ENCODE data around the gene MTERF4. TPM values are rescaled to one million over a fixed set of nuclear protein-coding genes. Genes with fewer than 3 reads are reported as not detected.

Gene MTERF4
- total and polyA plus RNA-seq, 2 of the 4 experiments (the other 2 are of a cell fraction), result 26.6 to 33.3 TPM

GRCh38 chr2:241088791-241089732 is 13.0 kb downstream of the MTERF4 start:
- no peaks in the 10 kb centered on the region for H3K27me3 ChIP-seq (ENCODE audit: control insufficient read depth, insufficient read depth, low read length)
- H4K8ac ChIP-seq (ENCODE audit: low read depth in 2 of 2, low read length in 2 of 2), result no peak overlapping the region
- H3K4me1 ChIP-seq (ENCODE audit: control insufficient read depth, insufficient read depth, low read length), result no peaks in the 10 kb centered on the region
- H3K9ac ChIP-seq (ENCODE audit: low read depth, low read length), result no peak overlapping the region
- no peak overlapping the region for H2BK120ac ChIP-seq (ENCODE audit: low read depth, low read length)
- H4K20me1 ChIP-seq (ENCODE audit: insufficient read depth, low read length), result 0 out of 2 replicates have a peak, but pooled peaks cover 2% of the 10 kb centered on the region
- dilution Hi-C loops (cut with HindIII; ENCODE audit: low sequenced_read_pairs, unreplicated experiment) (no loop called here), in situ Hi-C loops (cut with MboI; ENCODE audit: low sequenced_read_pairs) (no loop called here), intact Hi-C loops (cut with micrococcal nuclease) (no loop called here)
- no peak overlapping the region for H4K91ac ChIP-seq (ENCODE audit: insufficient read depth, low read depth, low read length)
- H2AK9ac ChIP-seq (replicated peaks; ENCODE audit: low read depth, low read length, poor library complexity), result no peak overlapping the region
- no peak overlapping the region for H3K23ac ChIP-seq (ENCODE audit: low read depth, low read length)
- ChIA-PET POLR2A (ENCODE audit: unreplicated experiment) (no interaction called here), CTCF (no interaction called here)
- H3K4ac ChIP-seq (ENCODE audit: low read depth, low read length), result no peak overlapping the region
- DNase-seq (no peak), ATAC-seq (ENCODE audit: low read depth) (no peak)
- H3K27ac ChIP-seq (ENCODE audit: insufficient read depth, low read length), result no peak overlapping the region
- no peak overlapping the region for H3K4me2 ChIP-seq (ENCODE audit: low read depth, low read length)
- no peak overlapping the region for H3K56ac ChIP-seq (ENCODE audit: extremely low read depth, insufficient read depth, low read length)
- 87% methylated on average over 6 of the region's 20 CpGs; no CpG with 5 or more reads in 1 of the 2 experiments for WGBS, 2 experiments (ENCODE audit: extremely low coverage in 2 of 2, insufficient read length in 1 of 2)
- H3K36me3 ChIP-seq (ENCODE audit: control insufficient read depth, insufficient read depth, low read length), result peaks cover 53% of the 10 kb centered on the region
- no peak overlapping the region for H3K14ac ChIP-seq (replicated peaks; ENCODE audit: low read depth, low read length)
- no peak overlapping the region for H3K18ac ChIP-seq (ENCODE audit: low read depth, low read length)
- no peak overlapping the region for H2AK5ac ChIP-seq (ENCODE audit: low read depth, low read length)
- H3K9me1 ChIP-seq (ENCODE audit: insufficient read depth, low read length), result no peaks in the 10 kb centered on the region
- no peak overlapping the region for H2BK15ac ChIP-seq (ENCODE audit: low read depth, low read length)
- no peak overlapping the region for H3K4me3 ChIP-seq (ENCODE audit: insufficient read depth, low read depth, low read length)
- peaks cover 0 to 6% of the 10 kb centered on the region in 2 experiments; a peak in 3 of 4 replicates for H3K79me1 ChIP-seq (ENCODE audit: low read depth in 1 of 2, low read length in 2 of 2)
- no peak overlapping the region for H2BK5ac ChIP-seq (ENCODE audit: low read depth, low read length, poor library complexity, severe bottlenecking)
- H4K5ac ChIP-seq (ENCODE audit: low read depth, low read length), result no peak overlapping the region
- no peak overlapping the region for H2BK20ac ChIP-seq (ENCODE audit: low read depth, low read length)
- no TSS peak for BruUV-seq (replicated peaks)
- no peaks in the 10 kb centered on the region for H3K9me3 ChIP-seq (ENCODE audit: control insufficient read depth, insufficient read depth, low read length)
- no peak overlapping the region for H2AFZ ChIP-seq (replicated peaks; ENCODE audit: low read length, poor library complexity)
- TF ChIP-seq NFE2L2 (IDR thresholded peaks at IDR 0.05; ENCODE audit: low read depth, low read length) (no peak), RFX5 (IDR thresholded peaks at IDR 0.05; ENCODE audit: low read depth, low read length) (no peak), CEBPB (IDR thresholded peaks at IDR 0.05; ENCODE audit: low read depth, low read length) (no peak), CHD1 (IDR thresholded peaks at IDR 0.05; ENCODE audit: low read depth, low read length) (no peak), CTCF (conservative IDR thresholded peaks at IDR 0.05; ENCODE audit: low read depth, low read length) (no peak), POLR2A (IDR thresholded peaks at IDR 0.05; ENCODE audit: low read depth, low read length) (no peak), MAZ (IDR thresholded peaks at IDR 0.05; ENCODE audit: borderline replicate concordance, low read depth, low read length) (no peak), USF2 (IDR thresholded peaks at IDR 0.05; ENCODE audit: low read depth, low read length) (no peak), MAFK (IDR thresholded peaks at IDR 0.05; ENCODE audit: low read depth, low read length) (no peak), ELK1 (IDR thresholded peaks at IDR 0.05; ENCODE audit: borderline replicate concordance, low read depth, low read length) (no peak), FOS (IDR thresholded peaks at IDR 0.05; ENCODE audit: low read depth, low read length) (no peak), MXI1 (IDR thresholded peaks at IDR 0.05; ENCODE audit: borderline replicate concordance, low read depth, low read length) (no peak), RCOR1 (IDR thresholded peaks at IDR 0.05; ENCODE audit: insufficient replicate concordance, low read length) (no peak), BHLHE40 (IDR thresholded peaks at IDR 0.05; ENCODE audit: low read depth, low read length) (no peak), SMC3 (IDR thresholded peaks at IDR 0.05; ENCODE audit: low read depth, low read length) (no peak)

Data from IMR-90 (cell line).